HG03469 (cell line): Measurements from ENCODE around the gene RIPPLY2.
A peak's percentile ranks its signal among the peaks of the same experiment; 100 is the strongest.
"Not testable (repeated sequence)": the region's sequence is repeated elsewhere in the genome, so short reads cannot be mapped to it uniquely, and the experiment has no call there.

Experiments
- ATAC-seq: cut with Tn5 transposase; IDR thresholded peaks from one replicate; pipeline ENCODE4 v1.9.1; 2021; ENCODE audit warnings: mild to moderate bottlenecking, moderate library complexity, moderate number of reproducible peaks; ENCODE audit not compliant: unreplicated experiment

Gene RIPPLY2

DNA sequence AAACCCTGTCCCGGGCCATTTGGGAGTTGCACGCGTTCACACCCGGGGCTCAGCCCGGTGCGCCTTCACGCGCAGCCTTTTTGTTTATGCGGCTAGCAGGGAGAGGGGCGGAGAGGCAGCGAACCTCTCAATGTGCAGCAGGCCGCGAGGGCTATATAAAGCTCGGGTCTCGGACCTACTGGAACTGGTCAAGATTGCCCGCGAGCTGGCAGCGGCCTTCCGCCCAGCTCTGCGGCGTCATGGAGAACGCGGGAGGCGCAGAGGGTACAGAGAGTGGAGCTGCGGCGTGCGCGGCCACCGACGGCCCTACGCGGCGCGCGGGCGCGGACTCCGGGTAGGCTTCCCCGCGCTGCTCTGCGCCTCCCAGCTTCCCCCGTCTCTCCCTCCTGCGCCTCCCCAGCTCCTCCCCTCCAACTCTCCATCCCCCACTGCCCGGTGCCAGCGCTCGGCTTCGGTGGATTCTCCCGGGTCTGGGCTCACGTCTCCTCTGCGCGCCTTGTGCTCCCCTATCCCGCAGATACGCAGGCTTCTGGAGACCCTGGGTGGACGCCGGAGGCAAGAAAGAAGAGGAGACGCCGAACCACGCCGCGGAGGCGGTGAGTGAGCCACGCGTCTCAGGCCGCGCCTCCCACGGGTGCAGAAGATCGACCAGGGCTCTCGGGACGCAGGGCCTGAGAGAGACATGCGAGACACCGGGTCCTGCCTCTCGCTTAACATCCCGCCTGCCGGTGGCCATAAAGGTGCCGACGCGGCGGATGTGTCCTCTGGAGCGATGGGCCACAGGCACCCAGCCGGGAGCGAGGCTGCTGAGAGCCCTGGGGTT lies at the start of gene RIPPLY2:
TSS of gene RIPPLY2 (plus strand) at position 183 of the 823 bp plus-strand sequence. CDS start at position 240, 57 bp downstream.
- no peak for ATAC-seq

DNA sequence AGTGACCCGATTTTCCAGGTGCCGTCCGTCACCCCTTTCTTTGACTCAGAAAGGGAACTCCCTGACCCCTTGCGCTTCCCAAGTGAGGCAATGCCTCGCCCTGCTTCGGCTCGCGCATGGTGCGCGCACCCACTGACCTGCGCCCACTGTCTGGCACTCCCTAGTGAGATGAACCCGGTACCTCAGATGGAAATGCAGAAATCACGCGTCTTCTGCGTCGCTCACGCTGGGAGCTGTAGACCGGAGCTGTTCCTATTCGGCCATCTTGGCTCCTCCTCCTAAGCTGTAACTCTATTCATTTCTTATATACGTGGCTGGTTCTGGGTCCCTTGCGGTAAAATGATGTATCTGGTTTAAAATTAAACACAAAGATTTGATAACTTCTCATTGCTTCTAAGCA lies 49.7 kb upstream of the RIPPLY2 start:
- ATAC-seq, result not testable (repeated sequence)

DNA sequence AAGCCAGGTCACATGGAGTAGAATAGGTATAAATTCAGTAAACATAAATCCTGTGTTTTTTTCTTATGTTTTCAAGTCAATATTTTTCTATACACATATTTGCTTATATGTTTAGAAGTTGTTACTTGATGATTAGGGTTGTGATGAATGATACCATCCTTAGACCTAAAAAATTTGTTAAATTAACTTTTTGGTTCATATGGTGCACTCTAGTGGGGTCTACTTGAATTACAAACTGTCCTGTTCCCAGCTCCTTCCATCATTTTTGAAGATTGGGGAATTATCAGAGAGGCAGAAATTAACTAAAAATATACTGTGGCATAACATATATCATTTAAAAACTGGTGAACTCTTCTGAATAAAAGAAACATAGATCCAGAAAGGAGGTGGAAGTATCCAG lies 48.3 kb upstream of the RIPPLY2 start:
- no peak for ATAC-seq

- ATAC-seq, result no peak
Observed at GRCh38 chr6:83808005-83808404, 45.2 kb upstream of the RIPPLY2 start.

DNA sequence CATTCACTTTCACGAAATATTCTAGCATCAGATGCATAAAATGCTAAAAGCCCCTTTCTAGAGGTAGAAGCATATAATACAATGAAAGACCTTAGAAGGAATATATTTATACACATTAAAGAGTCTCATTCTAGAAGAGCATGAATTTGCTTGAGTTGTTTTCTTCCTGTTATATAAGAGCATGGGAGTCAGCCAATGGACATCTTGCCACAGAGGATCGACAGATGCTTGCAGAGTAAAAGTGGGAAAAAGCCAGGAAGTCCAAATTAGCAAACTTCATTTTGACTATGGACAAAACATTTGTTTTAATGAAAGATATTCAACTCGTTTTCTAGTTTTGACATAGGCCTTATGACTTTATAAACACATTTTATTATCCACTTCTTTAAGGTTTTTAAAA lies 44.2 kb upstream of the RIPPLY2 start:
- ATAC-seq, result no peak

DNA sequence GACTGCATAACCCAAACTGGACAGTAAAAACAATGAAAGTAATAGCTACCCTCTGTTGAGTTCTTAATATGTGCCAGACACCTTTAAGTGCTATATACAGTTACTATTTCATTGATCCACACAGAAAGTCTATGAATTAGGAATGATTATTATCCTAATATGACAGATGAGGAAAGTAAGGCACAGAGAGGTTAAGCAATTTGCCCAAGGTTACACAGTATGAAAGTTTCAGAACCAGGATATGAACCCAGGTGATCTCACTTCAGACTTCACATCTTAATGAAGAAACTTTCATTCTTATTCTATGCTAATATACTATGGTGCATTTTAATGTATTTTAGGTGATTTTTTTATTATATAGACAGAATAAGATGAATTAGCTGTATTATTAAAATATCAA lies 40.6 kb upstream of the RIPPLY2 start:
- no peak for ATAC-seq

DNA sequence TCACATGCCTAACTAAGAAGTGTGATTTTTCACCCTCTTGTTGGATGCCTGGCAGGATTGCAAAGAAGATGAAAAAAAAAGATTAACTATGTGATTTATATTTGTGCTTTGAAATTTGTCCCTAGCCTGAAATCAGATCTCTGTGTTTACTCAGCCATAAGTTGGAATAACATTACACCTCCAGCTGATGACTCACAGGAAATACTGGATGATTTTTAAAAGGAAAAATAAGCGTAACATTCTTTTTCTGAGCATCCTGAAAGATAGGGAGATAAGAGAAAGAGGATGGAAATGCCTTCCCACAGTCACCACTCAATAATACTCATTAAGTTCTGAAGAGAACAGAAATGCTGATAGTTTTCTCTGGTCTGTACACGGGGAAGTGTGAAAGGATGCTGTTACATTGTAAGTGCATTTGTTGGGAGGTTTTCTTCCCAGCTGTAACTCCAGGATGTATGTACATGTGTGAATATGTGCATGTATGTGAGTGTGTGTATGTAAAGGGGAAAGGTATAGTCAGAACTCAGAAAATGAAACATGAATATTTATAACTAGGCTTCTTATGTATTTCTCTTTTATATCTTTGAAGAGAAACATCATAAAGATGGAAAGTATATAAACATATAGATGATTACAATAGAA lies 37.4 kb upstream of the RIPPLY2 start:
- no peak for ATAC-seq

- no peak for ATAC-seq
Observed at GRCh38 chr6:83822629-83823169, 30.5 kb upstream of the RIPPLY2 start.

GRCh38 chr6:83824388-83824801 lies 28.8 kb upstream of the RIPPLY2 start:
- ATAC-seq, result no peak

DNA sequence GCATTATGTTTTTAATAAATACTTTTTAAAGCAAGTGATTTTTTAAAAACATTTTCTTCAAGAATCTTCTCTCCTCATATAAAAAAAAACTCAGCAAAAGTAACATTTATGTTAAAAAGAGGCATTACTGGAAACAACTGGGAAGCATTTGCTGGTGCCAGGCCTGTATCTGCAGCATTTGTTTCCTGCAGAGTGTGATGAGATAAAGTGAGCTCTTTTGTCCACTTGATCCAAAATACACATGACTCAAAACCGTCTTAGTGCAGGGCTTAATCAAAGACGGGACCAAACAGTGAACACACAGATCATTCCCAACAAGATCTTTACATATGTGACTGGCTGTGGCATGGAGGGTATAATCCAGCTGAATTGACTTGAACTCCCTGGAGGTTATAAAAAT lies 28.3 kb upstream of the RIPPLY2 start:
- no peak for ATAC-seq

- ATAC-seq, result no peak
Observed at GRCh38 chr6:83827050-83827449, 26.1 kb upstream of the RIPPLY2 start.

GRCh38 chr6:83838727-83839126 lies 14.4 kb upstream of the RIPPLY2 start:
- no peak for ATAC-seq

DNA sequence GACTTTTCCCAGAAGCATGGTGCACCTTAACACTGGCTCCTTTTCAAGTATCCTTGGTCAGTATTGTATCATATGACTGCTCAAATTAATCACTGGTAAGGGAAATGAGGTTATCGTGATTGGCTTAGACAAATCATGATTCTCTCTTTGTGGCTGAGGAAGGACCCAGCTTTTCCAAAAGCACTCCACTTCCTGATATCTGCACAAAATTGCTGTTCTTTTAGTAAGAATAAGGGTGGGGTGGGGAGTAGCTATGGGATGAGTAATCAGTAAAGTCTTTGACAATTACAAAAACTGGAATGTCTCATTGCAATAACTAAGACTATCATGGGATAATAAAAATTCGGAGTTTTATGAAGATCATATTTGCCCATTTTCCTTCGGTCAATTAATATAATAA lies 9.0 kb upstream of the RIPPLY2 start:
- ATAC-seq, result no peak

GRCh38 chr6:83846291-83846690 lies 6.9 kb upstream of the RIPPLY2 start:
- no peak for ATAC-seq

DNA sequence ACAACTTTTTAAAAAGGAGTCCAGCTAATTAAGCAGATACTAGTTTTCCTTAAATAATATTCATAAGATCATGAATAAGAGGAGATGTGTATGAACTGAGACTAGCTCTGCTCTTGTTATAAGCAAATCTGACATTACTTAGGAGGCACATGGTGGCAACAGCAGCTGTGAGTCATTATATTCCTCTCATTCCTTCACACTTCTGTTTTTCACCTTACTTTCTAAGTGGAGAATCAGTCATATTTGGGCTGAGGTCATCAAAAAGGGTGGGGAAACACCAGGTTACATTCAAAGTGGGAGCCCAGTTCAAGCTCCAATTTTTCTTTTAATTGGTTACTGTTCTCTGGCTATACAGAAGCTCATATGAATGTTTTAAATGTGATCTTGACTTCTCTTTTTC lies 6.0 kb upstream of the RIPPLY2 start:
- peak; percentile 92 for ATAC-seq

DNA sequence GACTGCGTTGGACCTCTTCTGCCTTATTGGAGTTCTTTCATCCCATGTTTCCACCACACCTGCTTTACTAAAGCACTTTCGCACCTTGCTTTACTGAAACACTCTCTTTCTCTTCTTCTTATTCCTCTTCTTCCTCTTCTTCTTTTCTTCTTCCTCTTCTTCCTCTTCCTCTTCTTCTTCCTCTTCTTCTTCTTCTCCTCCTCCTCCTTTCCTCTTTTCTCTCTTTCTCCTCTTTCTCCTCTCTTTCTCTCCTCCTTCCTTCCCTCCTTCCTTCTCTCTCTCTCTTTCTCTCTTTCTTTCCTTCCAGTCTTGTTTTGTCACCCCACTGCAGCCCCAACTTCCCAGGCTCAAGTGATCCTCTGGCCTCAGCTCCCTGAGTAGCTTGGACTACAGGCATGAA lies 4.0 kb upstream of the RIPPLY2 start:
- ATAC-seq, result no peak

- ATAC-seq, result no peak
Observed at GRCh38 chr6:83849610-83850009, 3.5 kb upstream of the RIPPLY2 start.

DNA sequence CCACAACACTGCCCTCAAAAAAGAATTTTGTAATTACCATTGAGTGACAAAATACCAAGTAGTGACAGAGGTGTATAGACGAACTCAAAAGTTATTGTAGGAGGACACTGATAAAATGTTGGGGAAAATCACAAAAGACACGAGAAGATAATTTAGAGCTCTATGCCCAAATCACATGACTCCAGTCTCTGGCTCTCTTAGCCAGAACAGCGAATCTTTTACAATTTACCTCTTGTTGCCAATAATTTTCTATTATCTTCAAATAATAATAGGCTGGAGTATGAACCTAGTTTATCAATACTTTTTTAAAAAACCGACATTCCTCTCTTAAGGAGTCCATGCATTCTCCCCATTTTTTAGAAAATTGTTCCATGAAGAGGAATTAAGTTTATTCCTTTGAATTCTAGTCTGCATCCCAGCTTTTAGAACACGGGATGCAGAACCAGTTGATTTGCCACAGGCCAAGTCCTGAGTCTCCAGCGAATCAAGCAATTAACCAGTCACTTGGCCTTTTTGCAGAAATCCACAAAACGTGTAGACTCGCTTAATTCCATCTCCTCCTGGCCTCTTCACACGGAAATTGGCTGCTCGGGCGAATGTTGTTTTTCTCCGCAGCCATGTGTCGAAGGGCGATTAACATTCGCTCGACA lies 507 bp upstream of the RIPPLY2 start:
- ATAC-seq, result no peak

DNA sequence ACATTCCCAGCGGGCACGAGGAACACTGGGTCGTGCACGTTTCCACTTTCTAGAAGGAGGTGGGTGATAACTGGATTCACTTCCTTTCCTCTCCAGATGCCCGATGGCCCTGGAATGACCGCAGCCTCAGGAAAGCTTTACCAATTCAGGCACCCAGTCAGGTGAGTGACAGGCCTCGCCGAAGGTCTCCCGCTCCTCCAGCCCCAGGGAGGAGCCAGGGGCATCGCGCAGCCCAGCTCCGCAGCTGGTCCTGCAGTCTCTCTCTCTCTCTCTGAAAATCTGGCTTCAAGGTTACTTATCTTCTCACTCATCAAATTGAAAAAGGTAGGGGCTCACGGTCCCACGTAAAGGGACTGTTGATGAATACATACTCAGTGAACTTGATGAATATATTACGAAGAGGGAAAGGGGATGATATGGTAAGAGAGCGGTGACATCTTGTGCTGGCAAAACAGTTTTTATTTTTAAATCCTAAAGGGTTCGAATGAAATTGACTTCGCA lies 891 bp downstream of the RIPPLY2 start:
- ATAC-seq, result no peak

GRCh38 chr6:83854766-83855165 lies 1.6 kb downstream of the RIPPLY2 start:
- no peak for ATAC-seq
